HG03280 (cell line): ENCODE results near the gene GMCL2.
A peak's percentile ranks its signal among the peaks of the same experiment; 100 is the strongest.

ENCODE experiments used
- ATAC-seq: cut with Tn5 transposase; IDR thresholded peaks from one replicate; pipeline ENCODE4 v1.9.1; 2021; ENCODE audit warnings: mild to moderate bottlenecking, moderate library complexity; ENCODE audit not compliant: unreplicated experiment

The GMCL2 gene

GRCh38 chr5:178145965-178146820, 41.0 kb downstream of the GMCL2 start:
- peak; percentile 69 for ATAC-seq

GRCh38 chr5:178143901-178144300, 43.3 kb downstream of the GMCL2 start:
- ATAC-seq, result no peak

GRCh38 chr5:178143246-178143645, 43.9 kb downstream of the GMCL2 start:
- no peak for ATAC-seq

GRCh38 chr5:178142642-178143041, 44.5 kb downstream of the GMCL2 start:
- no peak for ATAC-seq

- ATAC-seq, result no peak
These were observed 45.6 kb downstream of the GMCL2 start for GRCh38 chr5:178141550-178141949.

- ATAC-seq, result no peak
These were observed 49.2 kb downstream of the GMCL2 start for GRCh38 chr5:178137991-178138390.

GRCh38 chr5:178136990-178137389, 50.2 kb downstream of the GMCL2 start:
- ATAC-seq, result no peak
